ENCODE measurements around the gene AGR2.

AGR2 gene

GRCh38 chr7:16787127-16787526 is 17.7 kb downstream of the AGR2 start:
- Histone ChIP-seq H3K27me3 (replicated peaks) (no peaks in the 10 kb centered on the region), H3K4me3 (ENCODE audit: low read depth, low read length) (no peak overlapping the region), H3K27ac (no peak overlapping the region), H3K36me3 (replicated peaks) (no peaks in the 10 kb centered on the region)
- in situ Hi-C loops (cut with HindIII; ENCODE audit: low pct_ligation_motif_present, low sequenced_read_pairs) = no loop called here
- TF ChIP-seq CTCF (IDR thresholded peaks at IDR 0.05; ENCODE audit: low read depth, low read length, missing control alignments) = no peak
- no peak for DNase-seq

- DNase-seq = no peak
- H3K4me3 ChIP-seq (ENCODE audit: low read depth, low read length) = no peak overlapping the region
- in situ Hi-C loops (cut with HindIII; ENCODE audit: low pct_ligation_motif_present, low sequenced_read_pairs) = no loop called here
- H3K27me3 ChIP-seq (replicated peaks) = no peaks in the 10 kb centered on the region
- H3K27ac ChIP-seq = no peak overlapping the region
- H3K36me3 ChIP-seq (replicated peaks) = no peaks in the 10 kb centered on the region
- no peak for TF ChIP-seq CTCF (IDR thresholded peaks at IDR 0.05; ENCODE audit: low read depth, low read length, missing control alignments)
These were observed 18.5 kb downstream of the AGR2 start for GRCh38 chr7:16786257-16786656.

DNA sequence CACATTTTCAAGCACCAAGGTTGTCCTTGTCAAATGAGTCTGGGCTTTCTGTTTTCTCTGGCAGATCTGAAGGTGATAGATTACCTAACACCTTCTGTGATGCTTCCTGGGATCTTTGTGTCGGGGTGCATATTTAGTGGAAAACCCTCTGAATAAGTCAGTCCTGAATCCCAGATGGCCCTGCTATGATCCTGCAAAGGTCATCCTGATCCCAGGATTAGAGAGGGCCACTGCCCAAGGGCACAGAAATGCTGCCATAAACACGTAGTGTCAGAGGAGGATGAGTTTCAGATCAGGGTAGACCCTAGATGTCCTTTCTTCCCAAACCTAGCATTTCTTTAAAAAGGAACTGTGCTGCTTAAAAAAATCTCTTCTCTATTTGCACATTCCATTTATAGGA is 19.0 kb downstream of the AGR2 start:
- H3K4me3 ChIP-seq (ENCODE audit: low read depth, low read length) = no peak overlapping the region
- no peak for TF ChIP-seq CTCF (IDR thresholded peaks at IDR 0.05; ENCODE audit: low read depth, low read length, missing control alignments)
- no peak for DNase-seq
- no peak overlapping the region for H3K27ac ChIP-seq
- in situ Hi-C loops (cut with HindIII; ENCODE audit: low pct_ligation_motif_present, low sequenced_read_pairs) = no loop called here
- no peaks in the 10 kb centered on the region for H3K36me3 ChIP-seq (replicated peaks)
- H3K27me3 ChIP-seq (replicated peaks) = no peaks in the 10 kb centered on the region

- Histone ChIP-seq H3K27ac (no peak overlapping the region), H3K4me3 (ENCODE audit: low read depth, low read length) (no peak overlapping the region), H3K27me3 (replicated peaks) (no peaks in the 10 kb centered on the region), H3K36me3 (replicated peaks) (no peaks in the 10 kb centered on the region)
- TF ChIP-seq CTCF (IDR thresholded peaks at IDR 0.05; ENCODE audit: low read depth, low read length, missing control alignments) = no peak
- no peak for DNase-seq
- in situ Hi-C loops (cut with HindIII; ENCODE audit: low pct_ligation_motif_present, low sequenced_read_pairs) = no loop called here
These were observed 19.5 kb downstream of the AGR2 start for GRCh38 chr7:16785321-16785720.

- DNase-seq = no peak
- TF ChIP-seq CTCF (IDR thresholded peaks at IDR 0.05; ENCODE audit: low read depth, low read length, missing control alignments) = no peak
- in situ Hi-C loops (cut with HindIII; ENCODE audit: low pct_ligation_motif_present, low sequenced_read_pairs) = no loop called here
- Histone ChIP-seq H3K36me3 (replicated peaks) (no peaks in the 10 kb centered on the region), H3K27ac (no peak overlapping the region), H3K27me3 (replicated peaks) (no peaks in the 10 kb centered on the region), H3K4me3 (ENCODE audit: low read depth, low read length) (no peak overlapping the region)
These were observed 24.2 kb downstream of the AGR2 start for GRCh38 chr7:16780596-16780995.

DNA sequence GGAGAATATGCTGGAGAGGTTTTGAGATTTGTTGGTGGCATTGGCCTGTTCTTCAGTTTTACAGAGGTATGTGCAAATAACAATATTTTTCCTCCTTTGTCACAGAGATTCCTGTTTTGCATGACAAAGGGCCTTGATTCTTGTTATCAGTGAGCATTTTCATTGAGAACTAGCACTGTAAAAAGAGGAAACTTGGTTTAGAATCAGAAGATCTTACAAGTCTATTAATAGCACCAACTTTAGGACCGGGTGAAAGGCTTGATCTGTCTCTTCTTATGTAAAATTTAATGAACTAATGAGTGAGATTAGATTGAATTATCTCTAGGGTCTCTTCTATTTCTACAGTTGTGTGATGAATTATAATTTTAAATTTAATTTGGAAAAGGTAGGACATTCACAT is 25.7 kb downstream of the AGR2 start:
- in situ Hi-C loops (cut with HindIII; ENCODE audit: low pct_ligation_motif_present, low sequenced_read_pairs) = no loop called here
- no peaks in the 10 kb centered on the region for H3K27me3 ChIP-seq (replicated peaks)
- no peak for DNase-seq
- TF ChIP-seq CTCF (IDR thresholded peaks at IDR 0.05; ENCODE audit: low read depth, low read length, missing control alignments) = no peak
- no peak overlapping the region for H3K4me3 ChIP-seq (ENCODE audit: low read depth, low read length)
- no peak overlapping the region for H3K27ac ChIP-seq
- H3K36me3 ChIP-seq (replicated peaks) = no peaks in the 10 kb centered on the region
